Measurements from ENCODE around the gene CELF4.
"Not testable (repeated sequence)": the region's sequence is repeated elsewhere in the genome, so short reads cannot be mapped to it uniquely, and the experiment has no call there.

The CELF4 gene

DNA sequence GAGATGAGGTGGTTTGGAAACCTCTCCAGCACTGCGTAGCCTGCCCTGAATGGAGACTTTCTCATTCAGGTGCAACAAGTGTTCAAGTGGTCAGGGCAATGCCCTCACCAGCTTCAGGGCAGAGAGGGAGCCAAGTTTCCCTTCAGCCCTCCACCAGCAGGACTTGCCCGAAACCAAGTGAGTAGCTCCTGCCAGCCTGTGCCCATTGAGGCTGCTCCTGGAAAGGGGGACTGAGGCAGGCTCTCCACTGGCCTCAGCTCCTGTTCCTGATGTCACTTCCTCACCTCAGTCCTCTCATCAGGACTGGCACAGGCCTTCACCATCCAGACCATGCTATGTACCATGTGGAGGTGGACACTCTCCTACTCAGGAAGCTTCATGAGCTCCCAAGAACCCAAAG lies 94.6 kb downstream of the CELF4 start:
- Histone ChIP-seq H3K27me3 (no peaks in the 10 kb centered on the region), H3K4me3 (ENCODE audit: low read depth, low read length) (no peak overlapping the region), H3K36me3 (no peaks in the 10 kb centered on the region), H3K4me1 (peaks cover 4% of the 10 kb centered on the region), H3K9me3 (no peaks in the 10 kb centered on the region)
- TF ChIP-seq, protein P1, sequence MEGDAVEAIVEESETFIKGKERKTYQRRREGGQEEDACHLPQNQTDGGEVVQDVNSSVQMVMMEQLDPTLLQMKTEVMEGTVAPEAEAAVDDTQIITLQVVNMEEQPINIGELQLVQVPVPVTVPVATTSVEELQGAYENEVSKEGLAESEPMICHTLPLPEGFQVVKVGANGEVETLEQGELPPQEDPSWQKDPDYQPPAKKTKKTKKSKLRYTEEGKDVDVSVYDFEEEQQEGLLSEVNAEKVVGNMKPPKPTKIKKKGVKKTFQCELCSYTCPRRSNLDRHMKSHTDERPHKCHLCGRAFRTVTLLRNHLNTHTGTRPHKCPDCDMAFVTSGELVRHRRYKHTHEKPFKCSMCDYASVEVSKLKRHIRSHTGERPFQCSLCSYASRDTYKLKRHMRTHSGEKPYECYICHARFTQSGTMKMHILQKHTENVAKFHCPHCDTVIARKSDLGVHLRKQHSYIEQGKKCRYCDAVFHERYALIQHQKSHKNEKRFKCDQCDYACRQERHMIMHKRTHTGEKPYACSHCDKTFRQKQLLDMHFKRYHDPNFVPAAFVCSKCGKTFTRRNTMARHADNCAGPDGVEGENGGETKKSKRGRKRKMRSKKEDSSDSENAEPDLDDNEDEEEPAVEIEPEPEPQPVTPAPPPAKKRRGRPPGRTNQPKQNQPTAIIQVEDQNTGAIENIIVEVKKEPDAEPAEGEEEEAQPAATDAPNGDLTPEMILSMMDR (IDR thresholded peaks at IDR 0.05; ENCODE audit: low read depth, low read length) = no peak
- no peak for DNase-seq

DNA sequence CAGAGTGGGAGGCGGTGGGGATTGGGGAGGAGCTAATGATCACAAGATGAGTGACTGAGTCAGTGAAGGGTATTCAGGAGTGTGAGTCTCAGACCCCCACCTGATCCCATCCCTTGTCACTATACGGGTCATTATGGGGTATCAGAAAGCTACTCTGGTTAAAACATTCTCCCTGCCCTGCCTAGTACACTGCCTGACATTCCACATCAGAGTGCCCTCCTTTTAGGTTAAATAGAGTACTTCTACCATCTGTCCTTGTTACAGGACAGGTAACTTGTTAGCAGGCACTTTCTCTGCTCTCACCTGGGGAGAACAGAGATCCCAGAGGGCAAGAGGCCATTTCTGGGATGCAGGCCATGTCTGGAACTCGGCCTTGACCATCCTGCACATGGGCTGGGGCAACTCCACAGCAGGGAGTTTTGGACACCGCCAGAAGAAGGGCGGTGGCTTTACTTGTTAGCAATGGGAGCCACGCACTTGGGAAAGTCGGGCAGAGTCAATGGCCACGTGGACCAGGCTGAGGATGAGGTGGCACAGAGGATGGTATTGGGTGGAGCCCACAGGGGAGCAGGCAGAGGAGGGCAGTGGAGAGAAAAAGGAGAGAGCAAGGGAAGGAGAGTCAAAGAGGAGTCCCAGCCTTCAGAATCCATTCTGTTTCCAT lies 98.5 kb downstream of the CELF4 start:
- H3K4me3 ChIP-seq (ENCODE audit: low read depth, low read length) = no peak overlapping the region
- no peaks in the 10 kb centered on the region for H3K36me3 ChIP-seq
- DNase-seq = no peak
- peaks cover 10% of the 10 kb centered on the region for H3K4me1 ChIP-seq
- H3K27me3 ChIP-seq = no peaks in the 10 kb centered on the region
- TF ChIP-seq, protein P1 (IDR thresholded peaks at IDR 0.05; ENCODE audit: low read depth, low read length) = no peak
- no peaks in the 10 kb centered on the region for H3K9me3 ChIP-seq

DNA sequence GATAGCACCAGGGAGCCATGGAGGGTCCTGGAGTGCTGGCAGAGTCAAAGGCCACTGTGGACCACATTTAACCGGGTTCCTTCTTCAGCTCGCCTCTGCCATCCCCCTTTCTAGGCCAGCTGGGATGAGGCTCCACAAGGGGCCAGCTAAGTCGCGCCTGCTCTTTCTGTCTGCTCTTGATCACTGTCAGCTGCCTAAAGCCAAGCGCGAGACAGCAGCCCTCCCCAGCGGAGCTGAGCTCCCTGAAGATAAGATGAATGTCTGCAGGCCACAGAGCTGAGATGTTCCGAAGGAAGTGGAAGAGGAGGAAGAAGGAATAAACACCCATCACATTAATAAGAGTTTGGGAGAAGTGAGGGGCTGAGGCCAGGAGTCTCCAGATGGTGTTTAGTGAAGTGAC lies 99.6 kb downstream of the CELF4 start:
- Histone ChIP-seq H3K9me3 (no peaks in the 10 kb centered on the region), H3K36me3 (no peaks in the 10 kb centered on the region), H3K27me3 (no peaks in the 10 kb centered on the region), H3K4me1 (peaks cover 10% of the 10 kb centered on the region), H3K4me3 (ENCODE audit: low read depth, low read length) (no peak overlapping the region)
- TF ChIP-seq, protein P1 (IDR thresholded peaks at IDR 0.05; ENCODE audit: low read depth, low read length) = no peak
- DNase-seq = peak; percentile 45

DNA sequence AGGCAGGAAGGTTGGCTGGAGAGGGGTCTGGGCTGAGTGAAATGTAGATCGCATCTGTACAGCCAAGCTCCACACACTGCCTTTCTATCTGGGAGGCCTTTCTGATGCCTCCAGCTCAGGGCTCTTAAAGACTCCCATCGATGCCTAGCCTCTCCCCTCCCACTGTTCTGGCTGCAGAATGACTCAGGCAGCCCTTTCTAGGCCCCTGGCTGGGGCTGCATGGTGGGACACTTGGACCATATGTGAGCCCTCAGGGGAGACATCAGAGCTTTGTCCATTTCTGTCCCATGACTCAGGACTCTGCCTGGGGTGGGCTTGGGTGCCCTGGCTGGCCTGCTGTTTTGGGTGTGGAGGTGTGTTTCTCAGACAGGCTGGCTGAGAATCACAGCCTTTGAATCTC lies 101.3 kb downstream of the CELF4 start:
- TF ChIP-seq, protein P1 (IDR thresholded peaks at IDR 0.05; ENCODE audit: low read depth, low read length) = no peak
- no peaks in the 10 kb centered on the region for H3K9me3 ChIP-seq
- peaks cover 10% of the 10 kb centered on the region for H3K4me1 ChIP-seq
- no peaks in the 10 kb centered on the region for H3K36me3 ChIP-seq
- H3K4me3 ChIP-seq (ENCODE audit: low read depth, low read length) = no peak overlapping the region
- H3K27me3 ChIP-seq = no peaks in the 10 kb centered on the region
- DNase-seq = no peak

DNA sequence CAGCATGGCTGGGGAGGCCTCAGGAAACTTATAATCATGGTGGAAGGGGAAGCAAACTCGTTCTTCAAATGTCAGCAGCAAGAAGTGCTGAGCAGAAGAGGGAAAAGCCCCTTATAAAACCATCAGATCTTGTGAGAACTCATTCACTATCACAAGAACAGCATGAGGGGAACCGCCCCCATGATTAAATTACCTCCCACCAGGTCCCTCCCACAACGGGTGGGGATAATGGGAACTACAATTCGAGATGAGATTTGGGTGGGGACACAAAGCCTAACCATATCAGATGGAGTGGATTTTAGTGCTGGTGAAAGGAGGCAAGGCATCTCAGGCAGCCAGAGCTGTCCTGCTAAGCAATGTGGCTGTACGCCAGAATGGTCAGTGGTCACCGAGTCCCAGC lies 104.3 kb downstream of the CELF4 start:
- H3K27me3 ChIP-seq; H3K4me1 ChIP-seq; H3K9me3 ChIP-seq; H3K36me3 ChIP-seq; DNase-seq; H3K4me3 ChIP-seq (ENCODE audit: low read depth, low read length): not testable (repeated sequence)

DNA sequence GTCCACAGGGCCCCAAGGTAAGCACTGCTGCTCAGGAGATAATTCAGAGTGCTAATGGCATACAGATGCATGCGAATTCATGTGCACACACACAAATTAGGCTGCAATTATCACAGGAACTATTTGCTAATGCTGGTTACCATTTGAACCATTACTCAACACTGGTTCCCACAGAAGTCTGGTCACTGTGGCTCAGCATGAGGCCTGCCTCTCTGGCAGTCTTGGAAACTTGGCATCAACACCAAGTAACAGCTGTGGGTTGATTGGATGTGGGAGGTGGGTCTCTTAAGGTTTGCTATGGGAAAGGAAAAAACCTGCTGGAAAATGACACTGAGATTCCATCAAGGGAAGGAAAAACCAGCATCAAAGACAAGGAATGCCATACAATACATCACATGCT lies 105.0 kb downstream of the CELF4 start:
- DNase-seq = no peak
- Histone ChIP-seq H3K9me3 (no peaks in the 10 kb centered on the region), H3K4me1 (peaks cover 4% of the 10 kb centered on the region; the same call in 1 of the 2 replicates), H3K36me3 (no peaks in the 10 kb centered on the region), H3K27me3 (no peaks in the 10 kb centered on the region), H3K4me3 (ENCODE audit: low read depth, low read length) (no peak overlapping the region)
- TF ChIP-seq, protein P1 (IDR thresholded peaks at IDR 0.05; ENCODE audit: low read depth, low read length) = no peak
